ENCODE data around the gene CTBP2.
"Not testable (repeated sequence)": the region's sequence is repeated elsewhere in the genome, so short reads cannot be mapped to it uniquely, and the experiment has no call there.

Gene CTBP2

GRCh38 chr10:125158601-125159485, 1.5 kb downstream of the CTBP2 start:
- no peak for DNase-seq (ENCODE audit: low spot score)

- no peak for DNase-seq (ENCODE audit: low spot score)
These were observed 2.1 kb downstream of the CTBP2 start for GRCh38 chr10:125158275-125158600.

- no peak for DNase-seq (ENCODE audit: low spot score)
These were observed 2.9 kb downstream of the CTBP2 start for GRCh38 chr10:125157505-125157904.

- peak; percentile 54 for DNase-seq (ENCODE audit: low spot score)
These were observed 3.5 kb downstream of the CTBP2 start for GRCh38 chr10:125156739-125157480.

DNA sequence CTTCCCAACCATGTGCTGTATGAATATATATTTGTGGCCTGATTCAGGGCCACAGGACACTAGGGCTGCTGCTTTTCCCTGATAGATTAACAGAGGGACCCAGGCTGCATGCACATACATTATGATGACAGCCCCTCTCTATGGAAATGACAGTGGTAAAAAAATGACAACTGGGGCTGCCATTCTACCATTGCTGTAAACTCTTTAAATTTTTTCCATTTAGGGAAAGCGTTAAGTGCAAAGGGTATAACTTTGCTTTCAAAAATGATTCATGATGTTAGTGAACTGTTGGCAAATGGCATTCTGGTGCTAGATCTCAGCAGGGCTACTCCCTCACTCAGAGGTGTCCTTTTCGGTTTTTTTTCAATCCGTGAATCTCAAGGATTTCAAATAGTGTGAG, 4.2 kb downstream of the CTBP2 start:
- no peak for DNase-seq (ENCODE audit: low spot score)

DNA sequence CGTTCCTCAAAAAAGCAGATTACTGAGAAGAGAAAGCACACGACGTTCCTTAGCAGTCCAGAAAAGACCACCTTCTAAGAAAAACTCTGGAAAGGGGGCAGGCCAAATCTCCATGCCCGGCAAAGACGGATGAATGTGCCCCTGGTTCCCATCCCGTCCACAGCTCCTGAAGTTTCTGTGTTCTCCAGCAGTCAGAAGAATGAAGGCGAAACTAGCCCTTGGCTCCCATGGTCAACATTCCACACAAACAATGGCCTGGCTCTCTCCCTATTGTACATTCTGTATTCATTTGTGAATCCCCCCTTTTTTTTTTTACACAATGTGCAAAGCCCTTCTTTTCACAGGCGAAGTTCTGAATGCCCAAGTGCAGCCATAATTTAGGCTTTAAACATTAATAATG, 5.3 kb downstream of the CTBP2 start:
- no peak for DNase-seq (ENCODE audit: low spot score)

- DNase-seq (ENCODE audit: low spot score) = no peak
These were observed 5.8 kb downstream of the CTBP2 start for GRCh38 chr10:125154529-125154928.

DNA sequence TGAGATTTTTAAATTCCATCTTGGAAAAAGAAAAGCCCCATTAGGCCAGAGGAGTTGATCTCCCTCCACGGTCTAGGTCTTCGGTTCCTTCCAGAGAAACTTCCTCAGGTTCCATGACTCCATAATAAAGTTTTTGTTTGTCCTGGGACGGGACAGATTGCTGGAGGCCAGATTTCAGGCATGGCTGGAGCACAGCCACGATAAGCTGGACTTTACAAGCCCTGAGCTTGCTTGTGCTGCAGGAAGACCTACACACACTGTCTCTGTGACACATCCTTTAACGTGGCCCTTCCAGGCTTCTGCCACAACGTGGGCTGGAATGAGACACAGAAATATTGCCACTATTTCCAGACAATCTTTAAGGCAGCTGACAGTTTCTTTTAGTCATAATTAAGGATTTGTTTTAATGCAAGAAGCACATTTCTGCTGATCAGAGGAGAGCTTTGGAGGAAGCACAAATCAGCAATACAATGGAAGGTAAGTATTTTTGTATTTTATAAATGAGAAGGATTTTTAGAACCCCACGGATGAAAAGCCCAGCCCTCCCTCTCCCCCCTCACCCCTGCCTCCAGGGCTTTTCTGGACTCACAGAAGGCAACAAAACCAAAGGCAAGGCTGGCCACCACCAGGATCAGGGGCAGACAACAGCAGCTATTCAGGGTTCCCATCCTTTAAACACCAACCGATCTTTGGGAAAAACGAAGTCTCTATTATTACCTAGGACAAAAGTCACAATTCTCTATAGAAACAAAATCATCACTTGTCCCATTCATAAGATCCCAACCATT, 6.5 kb downstream of the CTBP2 start:
- DNase-seq (ENCODE audit: low spot score) = no peak

DNA sequence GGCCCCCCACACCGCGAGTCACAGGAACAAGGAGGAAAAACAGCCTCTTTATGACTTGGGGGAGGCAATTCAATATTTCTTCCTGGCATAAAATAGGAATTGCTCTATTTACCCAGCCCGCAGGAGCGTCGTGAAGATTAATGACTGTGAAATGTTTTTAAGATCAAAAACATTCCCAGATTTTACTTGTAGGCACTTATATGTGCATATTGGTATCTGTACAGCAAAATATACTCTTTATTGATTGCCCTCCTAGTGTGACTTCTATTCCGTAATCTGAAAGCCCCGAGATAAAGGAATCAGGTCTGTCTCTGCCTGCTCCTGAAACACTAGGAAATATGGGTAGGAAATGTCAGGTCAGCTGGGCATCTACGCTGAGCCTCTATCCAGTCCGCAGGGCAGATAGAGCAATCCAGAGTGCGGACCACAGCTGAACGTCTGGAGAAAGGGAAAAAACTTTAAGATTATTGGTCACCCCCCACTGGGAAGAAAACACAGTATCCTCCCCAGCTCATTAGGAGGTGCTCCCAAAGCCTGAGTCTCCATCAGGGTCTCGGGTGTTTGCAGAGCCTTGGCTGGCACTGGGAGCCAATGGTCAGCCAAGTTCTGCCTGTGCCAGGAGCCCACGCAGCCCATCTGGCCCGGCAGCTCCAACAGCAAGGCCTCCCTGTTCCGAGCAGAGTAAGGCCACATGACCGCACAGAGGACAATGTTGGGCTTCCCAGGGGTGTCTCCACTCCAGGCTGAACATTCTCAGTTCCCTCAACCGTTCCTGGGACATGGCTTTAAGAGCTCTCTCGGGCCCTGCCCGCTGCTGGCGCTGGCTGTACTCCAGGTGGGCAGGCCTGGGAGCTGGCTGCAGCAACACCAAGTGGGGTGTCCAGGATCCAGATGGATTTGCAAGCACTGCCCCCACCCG, 7.7 kb downstream of the CTBP2 start:
- no peak for DNase-seq (ENCODE audit: low spot score)

GRCh38 chr10:125151553-125152449, 8.6 kb downstream of the CTBP2 start:
- DNase-seq (ENCODE audit: low spot score) = peak; percentile 68

GRCh38 chr10:125151170-125151552, 9.2 kb downstream of the CTBP2 start:
- no peak for DNase-seq (ENCODE audit: low spot score)

DNA sequence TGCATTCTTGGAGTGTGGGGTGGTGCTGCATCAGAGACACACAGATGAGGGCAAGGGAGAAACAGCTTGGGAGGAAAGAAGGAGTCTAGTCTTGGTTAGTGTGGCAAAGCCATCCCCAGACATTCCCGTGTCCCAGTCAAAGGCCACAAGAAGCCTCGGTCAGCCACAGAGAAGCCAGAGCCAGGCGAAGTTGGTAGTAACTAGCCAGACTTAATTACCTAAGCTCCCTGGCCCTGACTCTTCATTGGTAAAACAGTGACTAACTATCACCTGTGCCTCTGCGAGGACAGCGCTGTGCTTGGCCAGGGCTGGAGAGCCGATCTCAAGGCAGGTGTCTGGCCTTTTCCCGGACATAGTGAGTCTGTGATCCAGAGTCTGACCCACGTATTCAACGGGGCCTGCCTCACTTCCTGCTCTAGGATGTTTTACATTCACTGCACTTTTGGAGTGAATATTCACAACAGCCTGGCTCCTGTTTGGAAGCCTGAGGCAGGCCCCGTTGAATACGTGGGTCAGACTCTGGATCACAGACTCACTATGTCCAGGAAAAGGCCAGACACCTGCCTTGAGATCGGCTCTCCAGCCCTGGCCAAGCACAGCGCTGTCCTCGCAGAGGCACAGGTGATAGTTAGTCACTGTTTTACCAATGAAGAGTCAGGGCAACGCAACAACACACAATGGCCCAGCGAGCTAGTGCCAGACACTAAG, 9.8 kb downstream of the CTBP2 start:
- DNase-seq (ENCODE audit: low spot score) = not testable (repeated sequence)

DNA sequence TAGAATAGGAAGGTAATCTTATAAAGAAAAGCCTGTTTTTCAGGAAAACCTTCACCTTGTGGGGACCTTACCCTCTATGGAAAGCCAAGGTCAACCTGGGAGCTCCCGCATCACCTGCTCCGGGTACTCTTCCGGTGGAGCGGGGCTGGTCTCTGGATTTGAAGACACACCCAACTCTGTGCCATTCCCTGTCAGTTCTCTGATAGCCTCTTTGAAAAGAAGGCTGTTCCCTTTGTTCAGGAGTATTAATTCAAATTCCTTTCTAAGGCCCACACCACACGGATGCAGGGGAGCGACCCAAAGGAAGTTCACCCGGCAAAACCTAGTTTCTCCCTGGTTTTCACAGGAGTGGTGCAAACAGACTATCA, 10.7 kb downstream of the CTBP2 start:
- DNase-seq (ENCODE audit: low spot score) = peak; percentile 79

- DNase-seq (ENCODE audit: low spot score) = no peak
These were observed 11.2 kb downstream of the CTBP2 start for GRCh38 chr10:125149036-125149679.

GRCh38 chr10:125148528-125148927, 11.8 kb downstream of the CTBP2 start:
- no peak for DNase-seq (ENCODE audit: low spot score)

- DNase-seq (ENCODE audit: low spot score) = no peak
These were observed 12.4 kb downstream of the CTBP2 start for GRCh38 chr10:125147971-125148439.

DNA sequence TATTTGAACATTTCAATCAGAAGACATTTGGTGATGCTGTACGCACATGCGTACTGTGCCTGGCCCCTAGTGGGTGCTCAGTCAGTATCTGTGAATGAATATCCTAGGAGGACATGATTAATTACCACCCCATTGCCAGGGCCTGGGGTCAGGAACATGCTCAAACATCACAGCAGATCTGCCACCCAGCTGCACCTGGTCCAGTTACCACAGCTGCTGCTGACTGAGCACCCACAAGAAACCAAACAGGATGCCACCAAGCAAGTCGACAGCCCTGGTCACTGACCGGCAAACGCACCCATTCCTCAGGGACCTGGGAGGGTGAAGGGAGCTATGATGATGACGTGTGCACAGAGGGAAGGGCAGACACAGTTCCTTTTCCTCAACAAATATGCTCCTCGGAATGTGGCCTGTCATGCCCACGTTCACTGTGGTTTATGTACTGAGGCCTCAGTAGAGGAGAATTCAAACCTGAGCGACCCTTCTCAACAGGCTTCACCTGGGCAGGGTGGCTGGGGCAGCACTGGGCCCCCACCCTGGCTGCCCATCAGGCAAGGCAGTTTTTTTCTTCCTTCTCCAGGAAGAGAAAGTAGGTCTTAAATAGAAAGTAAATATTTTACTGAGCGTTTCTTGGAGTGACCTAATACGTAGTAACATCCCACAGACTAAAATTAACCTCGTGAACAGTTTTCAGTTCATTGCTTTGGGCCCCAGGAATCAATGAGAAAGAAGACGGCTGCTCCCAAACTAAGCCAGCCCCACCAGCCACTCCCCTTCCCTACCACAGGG, 13.4 kb downstream of the CTBP2 start:
- DNase-seq (ENCODE audit: low spot score) = no peak

DNA sequence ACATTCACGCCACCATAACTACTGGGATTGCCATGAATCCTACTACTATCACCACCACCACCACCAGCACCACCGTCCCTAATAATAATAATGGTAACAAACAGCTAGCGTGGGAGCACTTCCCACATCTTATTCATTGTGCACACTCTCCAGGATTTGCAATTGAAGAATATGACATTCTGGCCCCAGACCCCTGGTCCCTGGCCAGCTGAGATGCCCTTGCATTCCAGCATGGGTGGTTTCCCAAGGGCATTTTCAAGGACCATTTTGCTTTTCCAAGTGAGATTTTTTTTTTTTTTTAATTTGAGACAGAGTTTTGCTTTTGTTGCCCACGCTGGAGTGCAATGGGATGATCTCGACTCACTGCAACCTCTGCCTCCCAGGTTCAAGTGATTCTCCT, 14.7 kb downstream of the CTBP2 start:
- no peak for DNase-seq (ENCODE audit: low spot score)

Measured in SW480 (cell line).